KOPT-K1 (cell line): ENCODE results near the gene KHDC4.

ENCODE experiments used
- H3K27ac ChIP-seq: fragments of 200-600 bp; sonication (generic); 2 replicates; pipeline ENCODE4 v1.5.1; 2016; ENCODE audit warnings: antibody characterized with exemption, mild to moderate bottlenecking, low read depth, low read length; ENCODE audit not compliant: poor library complexity, severe bottlenecking
- H3K36me3 ChIP-seq: fragments of 200-600 bp; sonication (generic); 2 replicates; pipeline ENCODE4 v1.5.1; 2017; ENCODE audit warnings: antibody characterized with exemption, mild to moderate bottlenecking, low read length, moderate library complexity; ENCODE audit not compliant: insufficient read depth
- H3K9me3 ChIP-seq: fragments of 200-600 bp; sonication (generic); 2 replicates; pipeline ENCODE4 v1.5.1; 2017; ENCODE audit warnings: antibody characterized with exemption, low read length, mild to moderate bottlenecking; ENCODE audit not compliant: insufficient read depth, poor library complexity, severe bottlenecking

The KHDC4 gene

GRCh38 chr1:155974208-155975115, 40.2 kb upstream of the KHDC4 start:
- no peaks in the 10 kb centered on the region for H3K9me3 ChIP-seq
- peaks cover 44% of the 10 kb centered on the region for H3K36me3 ChIP-seq
- H3K27ac ChIP-seq, result peak overlapping the region; percentile 98

- no peak overlapping the region for H3K27ac ChIP-seq
- no peaks in the 10 kb centered on the region for H3K9me3 ChIP-seq
- H3K36me3 ChIP-seq, result peaks cover 51% of the 10 kb centered on the region
Measured at GRCh38 chr1:155973723-155974122, 39.5 kb upstream of the KHDC4 start.

- Histone ChIP-seq H3K36me3 (peaks cover 67% of the 10 kb centered on the region), H3K9me3 (no peaks in the 10 kb centered on the region), H3K27ac (no peak overlapping the region)
Measured at GRCh38 chr1:155971910-155972809, 37.9 kb upstream of the KHDC4 start.

GRCh38 chr1:155970531-155971167, 36.4 kb upstream of the KHDC4 start:
- Histone ChIP-seq H3K9me3 (no peaks in the 10 kb centered on the region), H3K36me3 (peaks cover 82% of the 10 kb centered on the region), H3K27ac (no peak overlapping the region)

GRCh38 chr1:155969377-155969791, 35.2 kb upstream of the KHDC4 start:
- peaks cover 87% of the 10 kb centered on the region for H3K36me3 ChIP-seq

GRCh38 chr1:155968670-155969069, 34.5 kb upstream of the KHDC4 start:
- Histone ChIP-seq H3K9me3 (no peaks in the 10 kb centered on the region), H3K36me3 (peaks cover 88% of the 10 kb centered on the region), H3K27ac (no peak overlapping the region)

More at GRCh38 chr1:155969377-155969791, 35.2 kb upstream of the KHDC4 start:
- Histone ChIP-seq H3K27ac (no peak overlapping the region), H3K9me3 (no peaks in the 10 kb centered on the region)

- Histone ChIP-seq H3K36me3 (peaks cover 89% of the 10 kb centered on the region), H3K27ac (no peak overlapping the region), H3K9me3 (no peaks in the 10 kb centered on the region)
Measured at GRCh38 chr1:155968051-155968400, 33.8 kb upstream of the KHDC4 start.

- peak overlapping the region; percentile 19 for H3K27ac ChIP-seq
- H3K36me3 ChIP-seq, result peaks cover 89% of the 10 kb centered on the region
- H3K9me3 ChIP-seq, result no peaks in the 10 kb centered on the region
Measured at GRCh38 chr1:155967341-155968050, 33.3 kb upstream of the KHDC4 start.

- H3K27ac ChIP-seq, result no peak overlapping the region
- peaks cover 91% of the 10 kb centered on the region for H3K36me3 ChIP-seq
- H3K9me3 ChIP-seq, result no peaks in the 10 kb centered on the region
Measured at GRCh38 chr1:155966750-155967149, 32.5 kb upstream of the KHDC4 start.

- Histone ChIP-seq H3K27ac (no peak overlapping the region), H3K9me3 (no peaks in the 10 kb centered on the region), H3K36me3 (peaks cover 97% of the 10 kb centered on the region)
Measured at GRCh38 chr1:155966135-155966534, 31.9 kb upstream of the KHDC4 start.

- H3K9me3 ChIP-seq, result no peaks in the 10 kb centered on the region
- H3K27ac ChIP-seq, result no peak overlapping the region
- peaks cover 99% of the 10 kb centered on the region for H3K36me3 ChIP-seq
Measured at GRCh38 chr1:155964193-155964592, 30.0 kb upstream of the KHDC4 start.

GRCh38 chr1:155962599-155963211, 28.5 kb upstream of the KHDC4 start:
- Histone ChIP-seq H3K27ac (no peak overlapping the region), H3K9me3 (no peaks in the 10 kb centered on the region), H3K36me3 (peaks cover 99% of the 10 kb centered on the region)

GRCh38 chr1:155961937-155962336, 27.7 kb upstream of the KHDC4 start:
- H3K36me3 ChIP-seq, result peaks cover 99% of the 10 kb centered on the region
- no peak overlapping the region for H3K27ac ChIP-seq
- no peaks in the 10 kb centered on the region for H3K9me3 ChIP-seq

- no peak overlapping the region for H3K27ac ChIP-seq
- no peaks in the 10 kb centered on the region for H3K9me3 ChIP-seq
- peaks cover 99% of the 10 kb centered on the region for H3K36me3 ChIP-seq
Measured at GRCh38 chr1:155960081-155960745, 26.0 kb upstream of the KHDC4 start.
